ENCODE results near the gene COL11A2. TPM values are rescaled to one million over a fixed set of nuclear protein-coding genes. Genes with fewer than 3 reads are reported as not detected.

COL11A2 gene
- total and polyA plus RNA-seq, 2 of the 13 experiments (the other 11 are each of a cell fraction or from before 2014, with no cell fraction given), result 0.55 TPM

DNA sequence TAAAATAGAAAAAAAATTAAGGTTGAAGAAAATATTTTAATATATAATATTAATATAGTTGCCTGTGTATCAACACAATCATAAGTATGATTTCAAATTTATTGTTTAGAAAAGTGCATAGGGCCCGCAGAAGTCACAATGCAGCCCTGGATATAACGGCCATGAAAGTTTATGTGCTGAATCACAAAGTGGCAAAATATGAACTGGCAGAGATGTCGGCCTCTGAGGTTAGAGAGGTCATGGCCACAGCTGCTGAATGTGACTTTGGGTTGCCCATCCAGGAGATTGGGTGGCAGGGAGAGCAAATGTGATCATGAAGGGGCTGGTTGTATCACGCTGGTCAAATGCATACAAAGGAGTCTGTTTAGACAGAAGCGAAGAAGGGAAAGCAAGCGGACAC is 35.7 kb downstream of the COL11A2 start:
- Histone ChIP-seq H3K9ac (ENCODE audit: insufficient read depth, low read depth, low read length) (no peak overlapping the region), H2AFZ (ENCODE audit: low read length) (no peak overlapping the region), H3K4me2 (ENCODE audit: low read depth, low read length) (peak overlapping the region; percentile 33), H4K20me1 (ENCODE audit: insufficient read depth, low read length) (no peaks in the 10 kb centered on the region), H3K9me3 (ENCODE audit: low read length) (peaks cover 7% of the 10 kb centered on the region; the same call in 1 of the 2 replicates), H3K36me3 (replicated peaks in 1 of 2; ENCODE audit: control insufficient read depth in 1 of 2, insufficient read depth in 2 of 2, low read length in 2 of 2) (no peaks in the 10 kb centered on the region), H3K27me3 (ENCODE audit: control insufficient read depth in 1 of 2, insufficient read depth in 2 of 2, low read length in 2 of 2) (peaks cover 0 to 8% of the 10 kb centered on the region in 2 experiments; a peak in 2 of 5 replicates), H3K79me2 (ENCODE audit: insufficient read depth, low read length) (no peaks in the 10 kb centered on the region), H3K4me1 (ENCODE audit: insufficient read depth, low read length) (peaks cover 46% of the 10 kb centered on the region), H3K27ac (ENCODE audit: extremely low read length, insufficient read depth, low read length) (no peak overlapping the region), H3K4me3 (replicated peaks in 1 of 3; ENCODE audit: insufficient read depth in 1 of 3, low read depth in 2 of 3, low read length in 3 of 3) (no peak overlapping the region)
- no peak for DNase-seq (ENCODE audit: low spot score)
- CTCF ChIA-PET (ENCODE audit: low intra/inter-chr PET ratio, low total read pairs), result no interaction called here
- no peak for FAIRE-seq
- WGBS (ENCODE audit: low lambda C conversion rate), result 29% methylated on average over 6 of the region's 6 CpGs
- no peak for ATAC-seq
- BruUV-seq (replicated peaks), result no TSS peak
- intact Hi-C loops (cut with micrococcal nuclease; ENCODE audit: unreplicated experiment) (no loop called here), in situ Hi-C loops (cut with HindIII; ENCODE audit: extremely low pct_ligation_motif_present, low pct_unique_long_range_greater_than_20kb) (no loop called here)
- TF ChIP-seq ZNF10 (CRISPR knock-in tag; IDR thresholded peaks at IDR 0.05; ENCODE audit: borderline replicate concordance, low read depth) (no peak), ZMYM3 (CRISPR knock-in tag; IDR thresholded peaks at IDR 0.05) (no peak), ZNF761 (CRISPR knock-in tag; conservative IDR thresholded peaks at IDR 0.05) (no peak), BRCA1 (CRISPR knock-in tag; IDR thresholded peaks at IDR 0.05) (no peak), ZNF253 (CRISPR knock-in tag; IDR thresholded peaks at IDR 0.05; ENCODE audit: borderline replicate concordance) (no peak), FOXA1 (IDR thresholded peaks at IDR 0.05) (no peak), FOXA1 (CRISPR knock-in tag; IDR thresholded peaks at IDR 0.05) (no peak), ZNF746 (CRISPR knock-in tag; IDR thresholded peaks at IDR 0.05) (no peak), TMF1 (CRISPR knock-in tag; IDR thresholded peaks at IDR 0.05; ENCODE audit: low read depth) (no peak)
- TF ChIP-seq, protein P1, sequence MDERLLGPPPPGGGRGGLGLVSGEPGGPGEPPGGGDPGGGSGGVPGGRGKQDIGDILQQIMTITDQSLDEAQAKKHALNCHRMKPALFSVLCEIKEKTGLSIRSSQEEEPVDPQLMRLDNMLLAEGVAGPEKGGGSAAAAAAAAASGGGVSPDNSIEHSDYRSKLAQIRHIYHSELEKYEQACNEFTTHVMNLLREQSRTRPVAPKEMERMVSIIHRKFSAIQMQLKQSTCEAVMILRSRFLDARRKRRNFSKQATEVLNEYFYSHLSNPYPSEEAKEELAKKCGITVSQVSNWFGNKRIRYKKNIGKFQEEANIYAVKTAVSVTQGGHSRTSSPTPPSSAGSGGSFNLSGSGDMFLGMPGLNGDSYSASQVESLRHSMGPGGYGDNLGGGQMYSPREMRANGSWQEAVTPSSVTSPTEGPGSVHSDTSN (CRISPR knock-in tag; IDR thresholded peaks at IDR 0.05), result no peak
- TF ChIP-seq, protein P2, sequence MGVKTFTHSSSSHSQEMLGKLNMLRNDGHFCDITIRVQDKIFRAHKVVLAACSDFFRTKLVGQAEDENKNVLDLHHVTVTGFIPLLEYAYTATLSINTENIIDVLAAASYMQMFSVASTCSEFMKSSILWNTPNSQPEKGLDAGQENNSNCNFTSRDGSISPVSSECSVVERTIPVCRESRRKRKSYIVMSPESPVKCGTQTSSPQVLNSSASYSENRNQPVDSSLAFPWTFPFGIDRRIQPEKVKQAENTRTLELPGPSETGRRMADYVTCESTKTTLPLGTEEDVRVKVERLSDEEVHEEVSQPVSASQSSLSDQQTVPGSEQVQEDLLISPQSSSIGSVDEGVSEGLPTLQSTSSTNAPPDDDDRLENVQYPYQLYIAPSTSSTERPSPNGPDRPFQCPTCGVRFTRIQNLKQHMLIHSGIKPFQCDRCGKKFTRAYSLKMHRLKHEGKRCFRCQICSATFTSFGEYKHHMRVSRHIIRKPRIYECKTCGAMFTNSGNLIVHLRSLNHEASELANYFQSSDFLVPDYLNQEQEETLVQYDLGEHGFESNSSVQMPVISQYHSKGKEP (CRISPR knock-in tag; IDR thresholded peaks at IDR 0.05), result no peak
- POLR2A ChIA-PET, result interaction anchor here (1.1 to 1.5 kb wide), 2 partner anchors 41 to 48 kb away, joined by 3 read pairs; partner anchors contain the start of gene HSD17B8
